Epithelial cell of esophagus (primary cell): ENCODE results near the gene RNF175.

Source experiments
- DNase-seq: peaks from one replicate; pipeline ENCODE4 v3.0.0; 2010; ENCODE audit warnings: low read depth
- H3K4me3 ChIP-seq: 2 replicates; pipeline ENCODE4 v1.5.1; 2011; ENCODE audit warnings: mild to moderate bottlenecking, low read length, control low read depth
- CTCF ChIP-seq: IDR thresholded peaks from 2 replicates; pipeline ENCODE4 v1.5.1; 2011; ENCODE audit warnings: low read depth, mild to moderate bottlenecking, low read length, control low read depth, inconsistent platforms; ENCODE audit not compliant: insufficient read depth; ENCODE audit errors: missing control alignments

The RNF175 gene

GRCh38 chr4:153785910-153786721, 26.3 kb upstream of the RNF175 start:
- TF ChIP-seq CTCF, result peak; percentile 39
- H3K4me3 ChIP-seq, result no peak overlapping the region
- peak; percentile 45 for DNase-seq

- no peak for DNase-seq
- no peak overlapping the region for H3K4me3 ChIP-seq
- TF ChIP-seq CTCF, result no peak
Observed at GRCh38 chr4:153784166-153784699, 24.4 kb upstream of the RNF175 start.

- TF ChIP-seq CTCF, result no peak
- no peak overlapping the region for H3K4me3 ChIP-seq
- DNase-seq, result no peak
Observed at GRCh38 chr4:153782581-153782980, 22.8 kb upstream of the RNF175 start.

- TF ChIP-seq CTCF, result no peak
- no peak overlapping the region for H3K4me3 ChIP-seq
- peak; percentile 60 for DNase-seq
Observed at GRCh38 chr4:153781717-153782416, 22.0 kb upstream of the RNF175 start.

- no peak for TF ChIP-seq CTCF
- H3K4me3 ChIP-seq, result no peak overlapping the region
- no peak for DNase-seq
Observed at GRCh38 chr4:153781280-153781679, 21.5 kb upstream of the RNF175 start.

- no peak for DNase-seq
- no peak for TF ChIP-seq CTCF
Observed at GRCh38 chr4:153780876-153781275, 21.1 kb upstream of the RNF175 start.

More at GRCh38 chr4:153780876-153781275, 21.1 kb upstream of the RNF175 start:
- no peak overlapping the region for H3K4me3 ChIP-seq
